HepG2 (cell line): ENCODE data around the gene SF3A2. TPM values are rescaled to one million over a fixed set of nuclear protein-coding genes. Genes with fewer than 3 reads are reported as not detected.
A peak's percentile ranks its signal among the peaks of the same experiment; 100 is the strongest.

Experiments
- GATA4 ChIP-seq: sonication (generic); IDR thresholded peaks from 2 replicates; pipeline ENCODE4 v1.6.1; 2016; ENCODE audit warnings: antibody characterized with exemption, low read depth, borderline replicate concordance
- HCFC1 ChIP-seq: fragments of 150-350 bp; IDR thresholded peaks from 2 replicates; pipeline ENCODE4 v1.6.1; 2014; ENCODE audit warnings: low read depth, low read length
- KDM1A ChIP-seq: IDR thresholded peaks from 2 replicates; pipeline ENCODE4 v1.6.1; 2016; ENCODE audit warnings: missing compliant biosample characterization
- KDM6A ChIP-seq: IDR thresholded peaks from 2 replicates; pipeline ENCODE4 v1.6.1; 2016; ENCODE audit warnings: low read depth
- MTA1 ChIP-seq: sonication (generic); formaldehyde crosslinking; IDR thresholded peaks from 2 replicates; pipeline ENCODE4 v1.4.0; 2020; ENCODE audit warnings: missing genetic modification reagents, mild to moderate bottlenecking, borderline replicate concordance
- RCOR2 ChIP-seq: IDR thresholded peaks from 2 replicates; pipeline ENCODE4 v1.6.1; 2016; ENCODE audit warnings: missing biosample characterization, missing genetic modification reagents
- SMC3 ChIP-seq: IDR thresholded peaks from 2 replicates; pipeline ENCODE4 v1.6.1; 2011; ENCODE audit warnings: low read length, improper control_type of control experiment
- STAG1 ChIP-seq: sonication (generic); formaldehyde crosslinking; IDR thresholded peaks from 2 replicates; pipeline ENCODE4 v1.4.0; 2020; ENCODE audit warnings: missing genetic modification reagents
- YEATS2 ChIP-seq: sonication (generic); formaldehyde crosslinking; IDR thresholded peaks from 2 replicates; pipeline ENCODE4 v1.4.0; 2020; ENCODE audit warnings: missing genetic modification reagents, borderline replicate concordance
- ZNF329 ChIP-seq: sonication (generic); formaldehyde crosslinking; IDR thresholded peaks from 2 replicates; pipeline ENCODE4 v1.9.0; 2021; ENCODE audit warnings: low read depth, mild to moderate bottlenecking, missing genetic modification reagents
- ZNF552 ChIP-seq: sonication (generic); formaldehyde crosslinking; IDR thresholded peaks from 2 replicates; pipeline ENCODE4 v1.9.0; 2022; ENCODE audit warnings: missing genetic modification reagents, mild to moderate bottlenecking, borderline replicate concordance
- ZNF792 ChIP-seq: IDR thresholded peaks from 2 replicates; pipeline ENCODE4 v1.6.1; 2016
- polyA plus RNA-seq, 8 experiments: library from polyadenylated mRNA; depleted of rRNA in 3 of 8; stranded (reverse) in 7 of 8; unstranded in 1 of 8; fragments of >200 nt; fragmentation: Illumina TruSeq in 4 of 8; extraction: Trizol in 4 of 8; gene quantifications; 2 replicates each; pipeline versions ENCODE4 v1.2.1 to v1.2.3, GENCODE V29; 2011 to 2016; ENCODE audit warnings: low read depth in 4 of 8, missing spikeins in 1 of 8, mixed read lengths in 1 of 8; ENCODE audit not compliant: insufficient read depth in 1 of 8
- total RNA-seq, 5 experiments: library from RNA; depleted of rRNA; stranded (reverse); fragments of >200 nt; fragmentation: Illumina TruSeq; extraction: Trizol; gene quantifications; 2 replicates each; pipeline ENCODE4 v1.2.3, GENCODE V29; 2016; ENCODE audit warnings: low read depth in 1 of 5
- TF ChIP-seq, protein P1 (sequence below): sonication (generic); formaldehyde crosslinking; IDR thresholded peaks from 2 replicates; pipeline ENCODE4 v1.5.0; 2020; ENCODE audit warnings: missing genetic modification reagents
- TF ChIP-seq, protein P2 (sequence below), 2 experiments: sonication (generic) in 1 of 2; formaldehyde crosslinking in 1 of 2; IDR thresholded peaks; 2 replicates each; pipeline versions ENCODE4 v1.4.0 to v1.6.1; 2016 to 2020; ENCODE audit warnings: borderline replicate concordance in 1 of 2, low read depth in 1 of 2, mild to moderate bottlenecking in 1 of 2, missing genetic modification reagents in 1 of 2
- TF ChIP-seq, protein P3 (sequence below): IDR thresholded peaks from 2 replicates; pipeline ENCODE4 v1.6.1; 2016; ENCODE audit warnings: mild to moderate bottlenecking
- TF ChIP-seq, protein P4 (sequence below): sonication (generic); formaldehyde crosslinking; IDR thresholded peaks from 2 replicates; pipeline ENCODE4 v1.8.0; 2022; ENCODE audit warnings: low read depth, missing genetic modification reagents
- TF ChIP-seq, protein P5 (sequence below): sonication (generic); formaldehyde crosslinking; IDR thresholded peaks from 2 replicates; pipeline ENCODE4 v1.5.0; 2020; ENCODE audit warnings: mild to moderate bottlenecking, missing genetic modification reagents, moderate library complexity

Gene SF3A2
- total and polyA plus RNA-seq, 2 of the 13 experiments (the other 11 are each of a cell fraction or from before 2014, with no cell fraction given): 8.6 to 8.8 TPM

DNA sequence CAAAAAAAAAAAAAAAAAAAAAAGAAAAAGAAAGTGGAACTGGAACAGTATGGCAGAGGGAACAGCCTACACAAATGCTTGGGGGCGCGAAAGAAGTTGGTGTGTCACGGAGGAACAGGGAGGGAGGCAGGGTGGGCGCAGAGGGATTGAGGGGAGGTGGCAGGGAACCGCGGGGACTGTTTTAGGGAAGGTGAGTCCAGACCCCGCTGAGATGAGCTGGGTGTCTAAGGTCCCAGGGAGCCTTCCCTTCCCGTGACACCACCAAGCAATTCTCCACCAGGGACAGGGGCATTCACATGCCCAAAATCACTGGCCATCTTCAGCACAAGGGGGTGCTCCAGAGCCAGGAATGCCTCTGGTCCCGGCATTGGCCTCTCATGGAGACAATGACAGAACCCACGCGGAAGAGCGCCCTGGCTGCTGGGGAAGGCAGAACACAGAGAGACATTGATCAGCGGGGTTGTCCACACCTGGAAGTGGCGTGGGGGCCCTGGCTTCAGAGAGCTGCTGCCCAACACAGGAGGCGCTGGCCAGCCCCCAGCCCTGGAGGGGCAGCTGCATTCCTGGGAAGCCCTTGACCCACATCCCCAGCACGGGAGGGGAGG is 38.4 kb downstream of the SF3A2 start (continued):
- TF ChIP-seq, protein P1, sequence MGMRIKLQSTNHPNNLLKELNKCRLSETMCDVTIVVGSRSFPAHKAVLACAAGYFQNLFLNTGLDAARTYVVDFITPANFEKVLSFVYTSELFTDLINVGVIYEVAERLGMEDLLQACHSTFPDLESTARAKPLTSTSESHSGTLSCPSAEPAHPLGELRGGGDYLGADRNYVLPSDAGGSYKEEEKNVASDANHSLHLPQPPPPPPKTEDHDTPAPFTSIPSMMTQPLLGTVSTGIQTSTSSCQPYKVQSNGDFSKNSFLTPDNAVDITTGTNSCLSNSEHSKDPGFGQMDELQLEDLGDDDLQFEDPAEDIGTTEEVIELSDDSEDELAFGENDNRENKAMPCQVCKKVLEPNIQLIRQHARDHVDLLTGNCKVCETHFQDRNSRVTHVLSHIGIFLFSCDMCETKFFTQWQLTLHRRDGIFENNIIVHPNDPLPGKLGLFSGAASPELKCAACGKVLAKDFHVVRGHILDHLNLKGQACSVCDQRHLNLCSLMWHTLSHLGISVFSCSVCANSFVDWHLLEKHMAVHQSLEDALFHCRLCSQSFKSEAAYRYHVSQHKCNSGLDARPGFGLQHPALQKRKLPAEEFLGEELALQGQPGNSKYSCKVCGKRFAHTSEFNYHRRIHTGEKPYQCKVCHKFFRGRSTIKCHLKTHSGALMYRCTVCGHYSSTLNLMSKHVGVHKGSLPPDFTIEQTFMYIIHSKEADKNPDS (CRISPR knock-in tag): no peak
- TF ChIP-seq, protein P2, sequence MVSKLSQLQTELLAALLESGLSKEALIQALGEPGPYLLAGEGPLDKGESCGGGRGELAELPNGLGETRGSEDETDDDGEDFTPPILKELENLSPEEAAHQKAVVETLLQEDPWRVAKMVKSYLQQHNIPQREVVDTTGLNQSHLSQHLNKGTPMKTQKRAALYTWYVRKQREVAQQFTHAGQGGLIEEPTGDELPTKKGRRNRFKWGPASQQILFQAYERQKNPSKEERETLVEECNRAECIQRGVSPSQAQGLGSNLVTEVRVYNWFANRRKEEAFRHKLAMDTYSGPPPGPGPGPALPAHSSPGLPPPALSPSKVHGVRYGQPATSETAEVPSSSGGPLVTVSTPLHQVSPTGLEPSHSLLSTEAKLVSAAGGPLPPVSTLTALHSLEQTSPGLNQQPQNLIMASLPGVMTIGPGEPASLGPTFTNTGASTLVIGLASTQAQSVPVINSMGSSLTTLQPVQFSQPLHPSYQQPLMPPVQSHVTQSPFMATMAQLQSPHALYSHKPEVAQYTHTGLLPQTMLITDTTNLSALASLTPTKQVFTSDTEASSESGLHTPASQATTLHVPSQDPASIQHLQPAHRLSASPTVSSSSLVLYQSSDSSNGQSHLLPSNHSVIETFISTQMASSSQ (IDR thresholded peaks at IDR 0.05; ENCODE audit: low read depth): no peak
- TF ChIP-seq, protein P2 (CRISPR knock-in tag; IDR thresholded peaks at IDR 0.05; ENCODE audit: borderline replicate concordance): no peak
- TF ChIP-seq ZNF552 (no peak), RCOR2 (CRISPR knock-in tag) (no peak), ZNF329 (0 out of 2 replicates have a peak, but pooled peaks have one; percentile 32), KDM6A (no peak), SMC3 (peak; percentile 74), MTA1 (CRISPR knock-in tag) (no peak), HCFC1 (no peak), KDM1A (CRISPR knock-in tag) (no peak), STAG1 (peak; percentile 89), YEATS2 (CRISPR knock-in tag) (no peak), GATA4 (no peak), ZNF792 (CRISPR knock-in tag) (no peak)
- TF ChIP-seq, protein P3, sequence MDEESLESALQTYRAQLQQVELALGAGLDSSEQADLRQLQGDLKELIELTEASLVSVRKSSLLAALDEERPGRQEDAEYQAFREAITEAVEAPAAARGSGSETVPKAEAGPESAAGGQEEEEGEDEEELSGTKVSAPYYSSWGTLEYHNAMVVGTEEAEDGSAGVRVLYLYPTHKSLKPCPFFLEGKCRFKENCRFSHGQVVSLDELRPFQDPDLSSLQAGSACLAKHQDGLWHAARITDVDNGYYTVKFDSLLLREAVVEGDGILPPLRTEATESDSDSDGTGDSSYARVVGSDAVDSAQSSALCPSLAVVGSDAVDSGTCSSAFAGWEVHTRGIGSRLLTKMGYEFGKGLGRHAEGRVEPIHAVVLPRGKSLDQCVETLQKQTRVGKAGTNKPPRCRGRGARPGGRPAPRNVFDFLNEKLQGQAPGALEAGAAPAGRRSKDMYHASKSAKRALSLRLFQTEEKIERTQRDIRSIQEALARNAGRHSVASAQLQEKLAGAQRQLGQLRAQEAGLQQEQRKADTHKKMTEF (CRISPR knock-in tag): no peak
- TF ChIP-seq, protein P4, sequence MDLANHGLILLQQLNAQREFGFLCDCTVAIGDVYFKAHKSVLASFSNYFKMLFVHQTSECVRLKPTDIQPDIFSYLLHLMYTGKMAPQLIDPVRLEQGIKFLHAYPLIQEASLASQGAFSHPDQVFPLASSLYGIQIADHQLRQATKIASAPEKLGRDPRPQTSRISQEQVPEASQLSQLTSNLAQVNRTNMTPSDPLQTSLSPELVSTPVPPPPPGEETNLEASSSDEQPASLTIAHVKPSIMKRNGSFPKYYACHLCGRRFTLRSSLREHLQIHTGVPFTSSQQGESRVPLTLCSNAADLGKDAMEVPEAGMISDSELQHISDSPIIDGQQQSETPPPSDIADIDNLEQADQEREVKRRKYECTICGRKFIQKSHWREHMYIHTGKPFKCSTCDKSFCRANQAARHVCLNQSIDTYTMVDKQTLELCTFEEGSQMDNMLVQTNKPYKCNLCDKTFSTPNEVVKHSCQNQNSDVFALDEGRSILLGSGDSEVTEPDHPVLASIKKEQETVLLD (CRISPR knock-in tag): no peak
- TF ChIP-seq, protein P5, sequence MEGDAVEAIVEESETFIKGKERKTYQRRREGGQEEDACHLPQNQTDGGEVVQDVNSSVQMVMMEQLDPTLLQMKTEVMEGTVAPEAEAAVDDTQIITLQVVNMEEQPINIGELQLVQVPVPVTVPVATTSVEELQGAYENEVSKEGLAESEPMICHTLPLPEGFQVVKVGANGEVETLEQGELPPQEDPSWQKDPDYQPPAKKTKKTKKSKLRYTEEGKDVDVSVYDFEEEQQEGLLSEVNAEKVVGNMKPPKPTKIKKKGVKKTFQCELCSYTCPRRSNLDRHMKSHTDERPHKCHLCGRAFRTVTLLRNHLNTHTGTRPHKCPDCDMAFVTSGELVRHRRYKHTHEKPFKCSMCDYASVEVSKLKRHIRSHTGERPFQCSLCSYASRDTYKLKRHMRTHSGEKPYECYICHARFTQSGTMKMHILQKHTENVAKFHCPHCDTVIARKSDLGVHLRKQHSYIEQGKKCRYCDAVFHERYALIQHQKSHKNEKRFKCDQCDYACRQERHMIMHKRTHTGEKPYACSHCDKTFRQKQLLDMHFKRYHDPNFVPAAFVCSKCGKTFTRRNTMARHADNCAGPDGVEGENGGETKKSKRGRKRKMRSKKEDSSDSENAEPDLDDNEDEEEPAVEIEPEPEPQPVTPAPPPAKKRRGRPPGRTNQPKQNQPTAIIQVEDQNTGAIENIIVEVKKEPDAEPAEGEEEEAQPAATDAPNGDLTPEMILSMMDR (CRISPR knock-in tag): peak; percentile 92
